Choroid plexus epithelial cell (primary cell): ENCODE measurements around the gene ZNF593OS.

Experiments used
- DNase-seq: peaks from one replicate; pipeline ENCODE4 v3.0.0-alpha.2; 2010; ENCODE audit warnings: low read depth
- H3K4me3 ChIP-seq: 2 replicates; pipeline ENCODE4 v1.5.1; 2011; ENCODE audit warnings: low read depth, mild to moderate bottlenecking, control low read depth, low read length, moderate library complexity
- CTCF ChIP-seq: conservative IDR thresholded peaks from 2 replicates; pipeline ENCODE4 v1.5.1; 2011; ENCODE audit warnings: low read depth, mild to moderate bottlenecking, control low read depth, inconsistent platforms, low read length, moderate library complexity

ZNF593OS gene

GRCh38 chr1:26191739-26192138 is 20.1 kb upstream of the ZNF593OS start:
- DNase-seq: no peak
- no peak for TF ChIP-seq CTCF
- no peak overlapping the region for H3K4me3 ChIP-seq

GRCh38 chr1:26190373-26190987 is 18.8 kb upstream of the ZNF593OS start, which contains the start of gene CATSPER4:
TSS of gene CATSPER4 (plus strand) at chr1:26190602. CDS start at chr1:26190628, 26 bp downstream.
- no peak within 1 kb of the TSS for H3K4me3 ChIP-seq
- peak; percentile 13 for DNase-seq
- TF ChIP-seq CTCF: peak; percentile 22

- no peak for TF ChIP-seq CTCF
- no peak for DNase-seq
- no peak overlapping the region for H3K4me3 ChIP-seq
Measured at GRCh38 chr1:26189751-26190275, 18.2 kb upstream of the ZNF593OS start.

DNA sequence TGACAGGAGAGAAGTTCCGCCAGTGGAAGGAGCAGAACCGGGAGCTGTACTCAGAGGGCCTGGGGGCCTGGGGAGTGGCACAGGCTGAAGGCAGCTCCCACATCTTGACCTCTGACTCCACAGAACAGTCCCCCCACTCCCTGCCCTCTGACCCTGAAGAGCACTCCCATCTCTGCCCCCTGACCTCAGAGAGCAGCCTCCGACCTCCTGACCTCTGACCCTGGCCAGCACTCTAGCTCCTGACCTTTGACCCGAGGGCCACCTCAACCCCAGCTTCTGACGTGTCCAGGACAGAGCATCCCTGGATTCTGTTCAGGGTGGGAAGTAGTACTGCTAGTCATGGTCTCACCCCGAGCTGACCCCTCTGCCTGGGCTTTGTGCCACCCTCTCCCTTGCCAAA is 17.7 kb upstream of the ZNF593OS start:
- no peak for DNase-seq
- H3K4me3 ChIP-seq: no peak overlapping the region
- no peak for TF ChIP-seq CTCF

GRCh38 chr1:26188477-26188876 is 16.8 kb upstream of the ZNF593OS start:
- no peak for DNase-seq
- H3K4me3 ChIP-seq: no peak overlapping the region
- TF ChIP-seq CTCF: no peak

DNA sequence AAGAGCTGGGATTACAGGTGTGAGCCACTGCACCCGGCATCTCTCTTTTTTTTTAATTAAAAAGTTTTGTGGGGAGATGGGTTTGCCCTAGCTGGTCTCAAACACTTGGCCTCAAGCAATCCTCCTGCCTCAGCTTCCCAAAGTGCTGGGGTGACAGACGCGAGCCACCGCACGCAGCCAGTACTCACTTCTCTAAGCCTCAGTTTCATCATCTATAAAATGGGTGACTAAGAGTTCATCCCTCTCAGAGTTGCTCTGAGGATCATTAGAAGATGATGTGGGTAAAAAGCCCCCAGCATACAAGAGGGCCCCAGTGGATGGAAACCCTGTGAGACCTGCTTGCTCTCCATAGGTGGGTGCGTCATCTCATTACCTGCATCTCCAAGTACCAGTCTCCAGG is 16.2 kb upstream of the ZNF593OS start:
- TF ChIP-seq CTCF: no peak
- H3K4me3 ChIP-seq: no peak overlapping the region
- DNase-seq: no peak

DNA sequence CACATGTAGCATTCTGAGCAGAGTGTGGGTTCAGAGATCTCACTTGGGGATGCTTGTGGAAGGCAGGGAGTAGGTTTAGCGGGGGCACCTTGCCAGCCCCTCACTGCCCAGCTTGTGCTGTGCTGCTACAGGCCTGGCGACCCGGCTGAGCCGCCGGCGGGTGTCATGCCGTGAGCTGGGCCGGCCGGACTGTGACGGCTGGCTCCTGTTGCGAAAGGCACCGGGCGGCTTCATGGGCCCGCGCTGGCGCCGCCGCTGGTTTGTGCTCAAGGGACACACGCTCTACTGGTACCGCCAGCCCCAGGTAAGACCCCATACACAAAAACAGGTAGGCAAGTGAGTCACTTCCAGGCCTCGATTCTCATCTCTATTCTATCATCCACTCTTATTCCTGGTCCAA is 13.3 kb upstream of the ZNF593OS start:
- DNase-seq: no peak
- H3K4me3 ChIP-seq: no peak overlapping the region
- no peak for TF ChIP-seq CTCF
